ENCODE data around the gene MGAT5B.
"Not testable (repeated sequence)": the region's sequence is repeated elsewhere in the genome, so short reads cannot be mapped to it uniquely, and the experiment has no call there.

The MGAT5B gene

GRCh38 chr17:76849160-76849559 lies 19.0 kb upstream of the MGAT5B start:
- 93% methylated on average over 11 of the region's 11 CpGs for WGBS
- not testable (repeated sequence) for H3K4me3 ChIP-seq (ENCODE audit: low read length); H3K9me3 ChIP-seq (ENCODE audit: insufficient read depth, low read depth, low read length); H3K4me1 ChIP-seq (ENCODE audit: insufficient read depth, low read length); H3K27me3 ChIP-seq (ENCODE audit: insufficient read depth, low read length); H3K9ac ChIP-seq (ENCODE audit: low read depth, low read length); H3K27ac ChIP-seq (ENCODE audit: low read depth, low read length); H3K36me3 ChIP-seq (ENCODE audit: insufficient read depth, low read length)

- H3K27me3 ChIP-seq (ENCODE audit: insufficient read depth, low read length), result no peaks in the 10 kb centered on the region
- H3K9me3 ChIP-seq (ENCODE audit: insufficient read depth, low read depth, low read length), result no peaks in the 10 kb centered on the region
- 91% methylated on average over 8 of the region's 8 CpGs for WGBS
- H3K9ac ChIP-seq (ENCODE audit: low read depth, low read length), result no peak overlapping the region
- H3K27ac ChIP-seq (ENCODE audit: low read depth, low read length), result no peak overlapping the region
- H3K36me3 ChIP-seq (ENCODE audit: insufficient read depth, low read length), result no peaks in the 10 kb centered on the region
- no peaks in the 10 kb centered on the region for H3K4me1 ChIP-seq (ENCODE audit: insufficient read depth, low read length)
- no peak overlapping the region for H3K4me3 ChIP-seq (ENCODE audit: low read length)
These were observed 15.4 kb upstream of the MGAT5B start for GRCh38 chr17:76852843-76853242.

- H3K4me3 ChIP-seq (ENCODE audit: low read length), result no peak overlapping the region
- H3K27ac ChIP-seq (ENCODE audit: low read depth, low read length), result no peak overlapping the region
- no peaks in the 10 kb centered on the region for H3K27me3 ChIP-seq (ENCODE audit: insufficient read depth, low read length)
- H3K36me3 ChIP-seq (ENCODE audit: insufficient read depth, low read length), result no peaks in the 10 kb centered on the region
- no peaks in the 10 kb centered on the region for H3K9me3 ChIP-seq (ENCODE audit: insufficient read depth, low read depth, low read length)
- 88% methylated on average over 3 of the region's 3 CpGs for WGBS
- H3K9ac ChIP-seq (ENCODE audit: low read depth, low read length), result no peak overlapping the region
- no peaks in the 10 kb centered on the region for H3K4me1 ChIP-seq (ENCODE audit: insufficient read depth, low read length)
These were observed 13.1 kb upstream of the MGAT5B start for GRCh38 chr17:76855105-76855504.

- Histone ChIP-seq H3K27ac (ENCODE audit: low read depth, low read length) (no peak overlapping the region), H3K27me3 (ENCODE audit: insufficient read depth, low read length) (no peaks in the 10 kb centered on the region), H3K36me3 (ENCODE audit: insufficient read depth, low read length) (no peaks in the 10 kb centered on the region), H3K4me1 (ENCODE audit: insufficient read depth, low read length) (peaks cover 4% of the 10 kb centered on the region; the same call in 1 of the 2 replicates), H3K9me3 (ENCODE audit: insufficient read depth, low read depth, low read length) (no peaks in the 10 kb centered on the region), H3K9ac (ENCODE audit: low read depth, low read length) (no peak overlapping the region), H3K4me3 (ENCODE audit: low read length) (no peak overlapping the region)
- WGBS, result 95% methylated on average over 6 of the region's 9 CpGs
These were observed 6.1 kb upstream of the MGAT5B start for GRCh38 chr17:76862079-76862478.

- Histone ChIP-seq H3K9ac (ENCODE audit: low read depth, low read length) (no peak overlapping the region), H3K36me3 (ENCODE audit: insufficient read depth, low read length) (no peaks in the 10 kb centered on the region), H3K4me3 (ENCODE audit: low read length) (no peak overlapping the region), H3K27ac (ENCODE audit: low read depth, low read length) (no peak overlapping the region), H3K27me3 (ENCODE audit: insufficient read depth, low read length) (peaks cover 1% of the 10 kb centered on the region; the same call in 1 of the 2 replicates), H3K9me3 (ENCODE audit: insufficient read depth, low read depth, low read length) (no peaks in the 10 kb centered on the region), H3K4me1 (ENCODE audit: insufficient read depth, low read length) (peaks cover 8% of the 10 kb centered on the region; the same call in 1 of the 2 replicates)
- whole genome bisulfite sequencing, result 97% methylated on average over 12 of the region's 12 CpGs
These were observed 5.7 kb upstream of the MGAT5B start for GRCh38 chr17:76862494-76862893.

- Histone ChIP-seq H3K9ac (ENCODE audit: low read depth, low read length) (no peak overlapping the region), H3K27ac (ENCODE audit: low read depth, low read length) (no peak overlapping the region), H3K9me3 (ENCODE audit: insufficient read depth, low read depth, low read length) (no peaks in the 10 kb centered on the region), H3K27me3 (ENCODE audit: insufficient read depth, low read length) (peaks cover 12% of the 10 kb centered on the region), H3K4me1 (ENCODE audit: insufficient read depth, low read length) (peaks cover 9% of the 10 kb centered on the region; the same call in 1 of the 2 replicates), H3K4me3 (ENCODE audit: low read length) (no peak overlapping the region), H3K36me3 (ENCODE audit: insufficient read depth, low read length) (no peaks in the 10 kb centered on the region)
- 89% methylated on average over 7 of the region's 7 CpGs for WGBS
These were observed 4.2 kb upstream of the MGAT5B start for GRCh38 chr17:76864024-76864423.

GRCh38 chr17:76865174-76865573 lies 3.0 kb upstream of the MGAT5B start:
- WGBS, result 93% methylated on average over 10 of the region's 10 CpGs
- H3K9me3 ChIP-seq (ENCODE audit: insufficient read depth, low read depth, low read length), result no peaks in the 10 kb centered on the region
- no peak overlapping the region for H3K9ac ChIP-seq (ENCODE audit: low read depth, low read length)
- H3K27me3 ChIP-seq (ENCODE audit: insufficient read depth, low read length), result peaks cover 23% of the 10 kb centered on the region
- no peak overlapping the region for H3K27ac ChIP-seq (ENCODE audit: low read depth, low read length)
- no peak overlapping the region for H3K4me3 ChIP-seq (ENCODE audit: low read length)
- peaks cover 9% of the 10 kb centered on the region; the same call in 1 of the 2 replicates for H3K4me1 ChIP-seq (ENCODE audit: insufficient read depth, low read length)
- H3K36me3 ChIP-seq (ENCODE audit: insufficient read depth, low read length), result no peaks in the 10 kb centered on the region

GRCh38 chr17:76866203-76866602 lies 2.0 kb upstream of the MGAT5B start:
- no peak overlapping the region for H3K9ac ChIP-seq (ENCODE audit: low read depth, low read length)
- H3K9me3 ChIP-seq (ENCODE audit: insufficient read depth, low read depth, low read length), result no peaks in the 10 kb centered on the region
- H3K27me3 ChIP-seq (ENCODE audit: insufficient read depth, low read length), result peaks cover 34% of the 10 kb centered on the region
- H3K36me3 ChIP-seq (ENCODE audit: insufficient read depth, low read length), result no peaks in the 10 kb centered on the region
- H3K4me3 ChIP-seq (ENCODE audit: low read length), result no peak overlapping the region
- no peak overlapping the region for H3K27ac ChIP-seq (ENCODE audit: low read depth, low read length)
- H3K4me1 ChIP-seq (ENCODE audit: insufficient read depth, low read length), result peaks cover 9% of the 10 kb centered on the region; the same call in 1 of the 2 replicates
- WGBS, result 88% methylated on average over 5 of the region's 5 CpGs

- WGBS, result 51% methylated on average over 8 of the region's 9 CpGs
- Histone ChIP-seq H3K4me1 (ENCODE audit: insufficient read depth, low read length) (peaks cover 9% of the 10 kb centered on the region; the same call in 1 of the 2 replicates), H3K27me3 (ENCODE audit: insufficient read depth, low read length) (peaks cover 34% of the 10 kb centered on the region), H3K9me3 (ENCODE audit: insufficient read depth, low read depth, low read length) (no peaks in the 10 kb centered on the region), H3K27ac (ENCODE audit: low read depth, low read length) (no peak overlapping the region), H3K9ac (ENCODE audit: low read depth, low read length) (no peak overlapping the region), H3K4me3 (ENCODE audit: low read length) (peak overlapping the region; percentile 47), H3K36me3 (ENCODE audit: insufficient read depth, low read length) (no peaks in the 10 kb centered on the region)
These were observed 1.2 kb upstream of the MGAT5B start for GRCh38 chr17:76866774-76867577.

- Histone ChIP-seq H3K9ac (ENCODE audit: low read depth, low read length) (no peak overlapping the region), H3K4me1 (ENCODE audit: insufficient read depth, low read length) (peaks cover 9% of the 10 kb centered on the region; the same call in 1 of the 2 replicates), H3K4me3 (ENCODE audit: low read length) (peak overlapping the region; percentile 47), H3K36me3 (ENCODE audit: insufficient read depth, low read length) (no peaks in the 10 kb centered on the region), H3K27ac (ENCODE audit: low read depth, low read length) (no peak overlapping the region), H3K9me3 (ENCODE audit: insufficient read depth, low read depth, low read length) (no peaks in the 10 kb centered on the region), H3K27me3 (ENCODE audit: insufficient read depth, low read length) (peaks cover 34% of the 10 kb centered on the region)
- WGBS, result 17% methylated on average over 20 of the region's 20 CpGs
These were observed 527 bp upstream of the MGAT5B start for GRCh38 chr17:76867578-76868175.

GRCh38 chr17:76868669-76869495 lies 678 bp downstream of the MGAT5B start:
- peak overlapping the region; percentile 47 for H3K9ac ChIP-seq (ENCODE audit: low read depth, low read length)
- H3K4me1 ChIP-seq (ENCODE audit: insufficient read depth, low read length), result peaks cover 9% of the 10 kb centered on the region; the same call in 1 of the 2 replicates
- peak overlapping the region; percentile 47 for H3K4me3 ChIP-seq (ENCODE audit: low read length)
- H3K36me3 ChIP-seq (ENCODE audit: insufficient read depth, low read length), result no peaks in the 10 kb centered on the region
- no peak overlapping the region for H3K27ac ChIP-seq (ENCODE audit: low read depth, low read length)
- H3K9me3 ChIP-seq (ENCODE audit: insufficient read depth, low read depth, low read length), result no peaks in the 10 kb centered on the region
- WGBS, result 2% methylated on average over 84 of the region's 84 CpGs
- H3K27me3 ChIP-seq (ENCODE audit: insufficient read depth, low read length), result peaks cover 34% of the 10 kb centered on the region

Measured in HUES64 (cell line).